HEK293T (cell line): ENCODE results near the gene INPP5A.

Experiments used
- ARNT ChIP-seq: fragments of 450-650 bp; IDR thresholded peaks from 2 replicates; pipeline ENCODE4 v1.6.1; 2017; ENCODE audit warnings: mild to moderate bottlenecking
- BHLHE40 ChIP-seq: fragments of 450-650 bp; IDR thresholded peaks from 2 replicates; pipeline ENCODE4 v1.6.1; 2016; ENCODE audit warnings: mild to moderate bottlenecking, moderate library complexity, borderline replicate concordance
- CTBP1 ChIP-seq: fragments of 450-650 bp; IDR thresholded peaks from 2 replicates; pipeline ENCODE4 v1.6.1; 2016; ENCODE audit warnings: borderline replicate concordance
- FOXA1 ChIP-seq: fragments of 450-650 bp; IDR thresholded peaks from 2 replicates; pipeline ENCODE4 v1.6.1; 2016; ENCODE audit warnings: mild to moderate bottlenecking
- FOXK2 ChIP-seq: fragments of 450-650 bp; IDR thresholded peaks from 2 replicates; pipeline ENCODE4 v1.6.1; 2016; ENCODE audit warnings: mild to moderate bottlenecking
- FOXM1 ChIP-seq: fragments of 450-650 bp; IDR thresholded peaks from 2 replicates; pipeline ENCODE4 v1.6.1; 2017; ENCODE audit warnings: mild to moderate bottlenecking, borderline replicate concordance
- HDGF ChIP-seq: fragments of 450-650 bp; IDR thresholded peaks from 2 replicates; pipeline ENCODE4 v1.6.1; 2017; ENCODE audit warnings: antibody characterized with exemption, borderline replicate concordance
- L3MBTL2 ChIP-seq: fragments of 450-650 bp; conservative IDR thresholded peaks from 2 replicates; pipeline ENCODE4 v1.6.1; 2016; ENCODE audit warnings: mild to moderate bottlenecking
- LEF1 ChIP-seq: fragments of 450-650 bp; IDR thresholded peaks from 2 replicates; pipeline ENCODE4 v1.6.1; 2017; ENCODE audit warnings: mild to moderate bottlenecking, borderline replicate concordance
- NFRKB ChIP-seq: fragments of 450-650 bp; IDR thresholded peaks from 2 replicates; pipeline ENCODE4 v1.6.1; 2016; ENCODE audit warnings: mild to moderate bottlenecking, moderate library complexity
- SP1 ChIP-seq: fragments of 450-650 bp; IDR thresholded peaks from 2 replicates; pipeline ENCODE4 v1.6.1; 2017
- SUZ12 ChIP-seq: fragments of 450-650 bp; IDR thresholded peaks from 2 replicates; pipeline ENCODE4 v1.6.1; 2016; ENCODE audit warnings: mild to moderate bottlenecking
- TARDBP ChIP-seq: fragments of 450-650 bp; IDR thresholded peaks from 2 replicates; pipeline ENCODE4 v1.6.1; 2016
- ZNF384 ChIP-seq: fragments of 450-650 bp; IDR thresholded peaks from 2 replicates; pipeline ENCODE4 v1.6.1; 2016

GRCh38 chr10:132733926-132734325 is 196.3 kb downstream of the INPP5A start:
- no peak for TF ChIP-seq BHLHE40
- TF ChIP-seq ARNT, result no peak
- no peak for TF ChIP-seq HDGF
- TF ChIP-seq SP1, result no peak
- no peak for TF ChIP-seq TARDBP
- TF ChIP-seq FOXA1, result no peak
- no peak for TF ChIP-seq CTBP1
- no peak for TF ChIP-seq ZNF384
- TF ChIP-seq FOXM1, result no peak
- no peak for TF ChIP-seq SUZ12
- TF ChIP-seq LEF1, result no peak
- TF ChIP-seq NFRKB, result no peak
- no peak for TF ChIP-seq L3MBTL2
- no peak for TF ChIP-seq FOXK2
